Heart left ventricle (tissue), 16 donors: ENCODE data around the gene TCAF2. TPM values are rescaled to one million over a fixed set of nuclear protein-coding genes. Genes with fewer than 3 reads are reported as not detected.
"Not testable (repeated sequence)": the region's sequence is repeated elsewhere in the genome, so short reads cannot be mapped to it uniquely, and the experiment has no call there.

ENCODE experiments used
- ATAC-seq, 4 donors: fragments of 200-7000 bp; cut with Tn5 transposase; one replicate each; pipeline ENCODE4 v1.9.1; 2020 to 2022; ENCODE audit warnings: moderate library complexity in 4 of 4, mild to moderate bottlenecking in 3 of 4, moderate number of reproducible peaks in 1 of 4
- DNase-seq, 5 donors: peaks; one replicate each; pipeline ENCODE4 v3.0.0-alpha.2; 2020
- H3K27ac ChIP-seq, 12 donors: fragments of 200-600 bp; sonication (generic) in 4 of 12; one replicate each; pipeline versions ENCODE4 v1.5.0 to v1.8.0; 2016 to 2022; ENCODE audit warnings: mild to moderate bottlenecking in 2 of 12
- H3K27me3 ChIP-seq, 9 donors: fragments of 200-600 bp; sonication (generic) in 2 of 9; one replicate each; pipeline versions ENCODE4 v1.5.1 to v1.8.0; 2016 to 2022; ENCODE audit warnings: mild to moderate bottlenecking in 3 of 9
- H3K36me3 ChIP-seq, 9 donors: fragments of 200-600 bp; sonication (generic) in 2 of 9; one replicate each; pipeline versions ENCODE4 v1.5.0 to v1.8.0; 2018 to 2022; ENCODE audit warnings: mild to moderate bottlenecking in 2 of 9
- H3K4me1 ChIP-seq, 12 donors: fragments of 200-600 bp; sonication (generic) in 4 of 12; one replicate each; pipeline versions ENCODE4 v1.5.0 to v1.8.0; 2016 to 2022; ENCODE audit warnings: mild to moderate bottlenecking in 3 of 12
- H3K4me3 ChIP-seq, 12 donors: fragments of 200-600 bp; sonication (generic) in 4 of 12; one replicate each; pipeline versions ENCODE4 v1.5.0 to v1.8.0; 2017 to 2022; ENCODE audit warnings: mild to moderate bottlenecking in 9 of 12, moderate library complexity in 4 of 12
- H3K9me3 ChIP-seq, 12 donors: fragments of 200-600 bp; sonication (generic) in 4 of 12; one replicate each; pipeline versions ENCODE4 v1.5.0 to v1.8.0; 2016 to 2022; ENCODE audit warnings: mild to moderate bottlenecking in 1 of 12
- WGBS, 4 donors: extraction: QIAGEN DNeasy Blood & Tissue Kit in 2 of 4; methylation state at CpG; one replicate each; pipeline versions ENCODE4 v1.1.5 to v1.1.7; 2013 to 2018; 5-methylcytosine and 5-hydroxymethylcytosine counted together
- intact Hi-C, 10 donors: fragments of 100-400 bp; cut with DNase I; formaldehyde crosslinking; loops; one replicate each; pipeline versions ENCODE4 v1.11.1 to v1.14.2; 2022
- polyA plus RNA-seq, 2 donors: library from polyadenylated mRNA; stranded (reverse); fragments of 200-250 nt; gene quantifications; one replicate each; pipeline ENCODE4 v1.2.3, GENCODE V29; 2013
- total RNA-seq, 9 donors: library from RNA; depleted of rRNA in 2 of 9; stranded (reverse); fragments of >200 nt in 2 of 9; fragmentation: NEBNext Ultra II Directional in 3 of 9; extraction: Animal tissue kit (Norgen Biotek cat#: 25700) in 3 of 9; gene quantifications; one replicate each; pipeline versions ENCODE4 v1.1.0 to v1.2.4, GENCODE V29; 2016 to 2023
- donor health status: ischemic (EF 13 %, LVEDD 7.1; RV severe dilation, severe dysfunction).
- donor health status: healthy with polysubstance abuse.
- donor health status: DM: no; HTN: yes; CAD: no.
- donor health status: DM: no; HTN: no; CAD: no.
- donor health status: ischemic (EF 25% LVEDD 6.9; RV normal size, moderate dysfunction).
- donor health status: ischemic (EF 25% LVEDD 5.7; RV mildly dilated, moderate dysfunction).
- donor health status: healthy.
- donor health status: DM: yes; HTN: yes; CAD: no.
- donor health status: ischemic (EF 35%, LVEDD 5.7; RV mildly dilated, moderate dysfunction).
- donor health status: nonischemic (EF 11% LVEDD 7.7; RV severe dilation, severe dysfunction).
- donor health status: DM: yes; HTN: yes; CAD: no.
- donor health status: PGD.
- donor health status: ischemic (EF 29% LVEDD 5.4; RV normal size, mild dysfunction).
- donor health status: nonischemic (EF 23%, LVEDD 6.1; RV moderate dilation, normal function).

Gene TCAF2
- total and polyA plus RNA-seq, 11 donors: 0.12 to 2.5 (median 0.35) TPM

- WGBS, 4 donors: 97% methylated on average over 2 of the region's 3 CpGs; no CpG with 5 or more reads in 3 of the 4 donors
- DNase-seq, intact Hi-C loops, H3K36me3 ChIP-seq, H3K27me3 ChIP-seq, H3K9me3 ChIP-seq, H3K4me1 ChIP-seq, H3K4me3 ChIP-seq, H3K27ac ChIP-seq, ATAC-seq: not testable (repeated sequence)
These were observed 29.1 kb downstream of the TCAF2 start for GRCh38 chr7:143649902-143650301.

GRCh38 chr7:143650447-143650846, 29.7 kb downstream of the TCAF2 start:
- H3K9me3 ChIP-seq, H3K36me3 ChIP-seq, H3K4me1 ChIP-seq, H3K27me3 ChIP-seq, H3K27ac ChIP-seq, H3K4me3 ChIP-seq, intact Hi-C loops, DNase-seq: not testable (repeated sequence)
- WGBS, 4 donors: no CpG with 5 or more reads among the region's 8 CpGs
- ATAC-seq: peak in 2 of 4 donors; percentile 87 to 98

Other genes starting within 250 kb of the TCAF2 start
- gene ZYX, start 239.6 kb upstream of the TCAF2 start, total RNA-seq: 100 to 1,000 TPM in 4 of 9 donors, 10 to 100 TPM in 5; 59.6 to 217 (median 79.4) TPM
- gene ZYX, start 239.6 kb upstream of the TCAF2 start, polyA plus RNA-seq: 100 to 1,000 TPM in 1 of 2 donors, 10 to 100 TPM in 1; 55.9 to 156 TPM
- gene EPHA1, start 212.1 kb upstream of the TCAF2 start, total RNA-seq: under 1 TPM in 3 of 9 donors, not detected in 6; 0.06 to 0.51 (median 0.48) TPM
- gene EPHA1, start 212.1 kb upstream of the TCAF2 start, polyA plus RNA-seq: under 1 TPM in 1 of 2 donors, not detected in 1; 0.04 TPM
- not detected for gene TAS2R60, start 177.5 kb upstream of the TCAF2 start, total RNA-seq
- not detected for gene TAS2R60, start 177.5 kb upstream of the TCAF2 start, polyA plus RNA-seq
- not detected for gene TAS2R41, start 143.1 kb upstream of the TCAF2 start, total RNA-seq
- not detected for gene TAS2R41, start 143.1 kb upstream of the TCAF2 start, polyA plus RNA-seq
- gene CTAGE15, start 49.2 kb upstream of the TCAF2 start, total RNA-seq: under 1 TPM in 2 of 9 donors, not detected in 7; 0.24 to 0.43 TPM
- gene CTAGE15, start 49.2 kb upstream of the TCAF2 start, polyA plus RNA-seq: not detected
- not detected for gene CTAGE6, start 136.7 kb downstream of the TCAF2 start, total RNA-seq
- gene CTAGE6, start 136.7 kb downstream of the TCAF2 start, polyA plus RNA-seq: not detected